GM12874 (cell line): ENCODE measurements around the gene CORO1C.

Experiments
- CTCF ChIP-seq: IDR thresholded peaks from 2 replicates; pipeline ENCODE4 v1.5.1; 2011; ENCODE audit warnings: low read depth, mild to moderate bottlenecking, control low read depth, low read length, moderate library complexity; ENCODE audit not compliant: insufficient read depth

CORO1C gene

GRCh38 chr12:108642899-108643654, 88.2 kb downstream of the CORO1C start:
- no peak for TF ChIP-seq CTCF

GRCh38 chr12:108642269-108642870, 88.9 kb downstream of the CORO1C start:
- TF ChIP-seq CTCF, result no peak

GRCh38 chr12:108641446-108642268, 89.7 kb downstream of the CORO1C start:
- no peak for TF ChIP-seq CTCF

- no peak for TF ChIP-seq CTCF
These were observed 90.4 kb downstream of the CORO1C start for GRCh38 chr12:108640802-108641445.

GRCh38 chr12:108638997-108639822, 92.1 kb downstream of the CORO1C start:
- no peak for TF ChIP-seq CTCF

- TF ChIP-seq CTCF, result no peak
These were observed 93.0 kb downstream of the CORO1C start for GRCh38 chr12:108638141-108638827.
